HG03354 (cell line): ENCODE data around the gene FBXL14.

Experiments
- ATAC-seq: cut with Tn5 transposase; IDR thresholded peaks from one replicate; pipeline ENCODE4 v1.9.1; 2021; ENCODE audit warnings: mild to moderate bottlenecking; ENCODE audit not compliant: unreplicated experiment, poor library complexity, severe bottlenecking

Gene FBXL14

DNA sequence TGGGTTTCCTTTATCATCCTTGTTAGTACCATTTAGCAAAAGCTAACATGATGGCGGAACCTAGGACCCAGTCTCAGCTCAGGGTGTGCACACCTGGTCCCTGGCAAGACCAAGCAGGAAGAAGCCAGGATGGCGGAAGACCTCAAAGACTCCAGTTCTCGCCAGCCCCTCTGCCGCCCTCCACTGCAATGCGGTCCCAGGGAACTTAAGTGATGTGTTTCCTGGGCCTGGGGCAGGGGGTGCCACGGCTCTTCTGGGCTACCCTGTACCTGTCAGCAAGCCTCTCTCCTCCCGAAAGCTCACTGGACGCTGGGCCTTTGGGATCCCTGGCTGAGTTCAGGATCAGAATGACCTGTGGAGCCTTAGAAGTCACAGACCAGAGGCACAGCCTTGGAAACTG is 71.3 kb downstream of the FBXL14 start:
- no peak for ATAC-seq

DNA sequence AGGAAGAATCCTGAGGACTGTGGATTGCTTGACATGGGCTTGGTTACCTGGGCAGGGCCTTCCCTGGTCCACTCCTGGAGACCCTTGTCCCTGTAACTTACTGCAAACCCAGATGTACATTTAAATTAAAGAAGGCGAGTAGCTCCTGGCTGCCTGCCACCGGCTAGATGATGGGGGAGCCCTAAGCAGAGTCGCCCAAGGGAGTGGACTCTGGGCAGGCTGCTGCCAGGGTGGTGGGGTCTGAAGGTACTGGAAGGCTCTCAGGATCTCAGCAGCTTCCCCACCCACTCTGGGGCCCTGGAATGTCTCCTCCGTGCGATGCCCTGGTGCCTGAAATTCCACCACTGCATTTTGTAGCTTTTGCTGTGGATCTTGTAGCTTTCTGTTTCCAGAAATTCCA is 74.7 kb downstream of the FBXL14 start:
- ATAC-seq: no peak

DNA sequence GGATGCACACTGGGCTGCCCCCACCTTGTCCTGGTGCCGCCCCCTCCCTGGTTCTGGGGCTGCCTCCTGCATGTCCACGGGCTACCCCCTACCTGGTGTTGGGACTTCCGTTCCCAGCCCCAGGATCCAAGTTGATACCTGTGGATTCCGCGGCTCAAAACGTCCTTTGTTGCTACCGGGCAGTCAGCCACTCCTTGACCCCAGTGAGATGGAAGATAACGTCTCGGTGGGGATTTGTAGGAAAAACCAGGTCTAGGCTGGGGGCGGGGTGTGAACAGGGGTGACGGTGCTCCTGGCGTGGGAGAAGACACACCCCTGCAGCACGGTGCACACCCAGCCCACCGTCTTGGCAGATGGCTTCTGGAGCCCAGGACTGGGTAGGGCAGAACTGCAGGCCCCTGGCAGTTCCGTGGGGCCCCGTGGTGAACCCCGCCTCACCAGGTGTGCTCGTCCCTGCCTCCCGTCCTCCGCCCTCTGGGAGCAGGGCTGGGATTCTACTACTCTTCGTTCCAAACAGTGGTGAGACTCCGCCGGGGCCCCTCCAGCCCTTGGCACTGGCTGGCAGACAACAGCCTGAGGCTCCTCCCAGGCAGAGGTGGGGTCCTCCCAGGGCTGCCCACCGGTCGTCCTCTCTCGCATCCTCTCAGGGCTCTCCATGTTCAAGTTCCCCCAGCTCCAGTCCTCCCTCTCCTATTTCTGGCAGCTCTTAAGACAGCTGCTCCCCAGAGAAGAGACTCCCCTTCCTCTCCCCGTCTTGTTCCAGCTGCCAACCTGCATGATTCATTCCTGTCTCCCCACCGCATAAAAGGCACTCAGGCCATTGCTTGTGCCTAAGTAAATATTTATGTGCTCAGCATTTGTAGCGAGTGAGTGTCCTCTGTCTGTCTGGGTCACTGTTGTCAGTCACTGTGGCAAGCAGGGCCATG is 75.5 kb downstream of the FBXL14 start:
- ATAC-seq: no peak

DNA sequence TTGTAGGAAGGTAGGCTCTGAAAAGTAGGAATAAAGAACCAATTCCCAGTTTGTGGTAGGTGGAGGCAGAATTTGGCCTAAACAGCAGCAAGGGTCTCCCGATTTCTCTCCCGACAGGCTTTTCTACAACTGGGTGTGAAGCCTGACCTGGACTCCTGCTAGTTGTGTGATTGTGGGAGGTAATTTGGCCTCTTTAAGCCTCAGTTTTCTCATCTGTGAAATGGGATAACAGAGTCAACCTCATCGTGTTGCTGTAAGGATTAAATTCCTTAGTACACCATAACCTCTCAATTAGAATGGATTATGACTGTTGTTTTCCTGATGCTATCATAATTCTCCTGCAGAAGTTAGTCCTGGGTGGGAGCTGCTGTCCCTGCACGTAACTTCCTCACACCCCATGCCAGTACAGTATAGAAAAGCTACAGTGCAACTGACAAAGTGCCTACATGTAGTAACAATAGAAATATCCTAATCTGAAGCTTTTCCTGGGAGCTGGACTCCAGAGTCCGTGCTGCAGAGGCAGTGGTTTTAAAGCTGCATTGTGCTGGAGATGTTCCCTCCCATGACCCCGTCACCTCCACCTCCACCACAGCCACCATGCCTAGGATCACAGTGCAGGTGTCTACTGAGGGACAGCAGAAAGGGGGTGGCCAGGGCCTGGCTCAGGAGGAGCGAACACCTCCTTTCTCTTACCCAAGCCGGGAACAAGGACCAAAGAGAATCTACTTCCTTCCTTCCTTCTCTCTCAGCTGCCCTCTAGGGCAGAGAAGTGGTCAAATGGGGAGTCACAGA is 76.5 kb downstream of the FBXL14 start:
- ATAC-seq: no peak

DNA sequence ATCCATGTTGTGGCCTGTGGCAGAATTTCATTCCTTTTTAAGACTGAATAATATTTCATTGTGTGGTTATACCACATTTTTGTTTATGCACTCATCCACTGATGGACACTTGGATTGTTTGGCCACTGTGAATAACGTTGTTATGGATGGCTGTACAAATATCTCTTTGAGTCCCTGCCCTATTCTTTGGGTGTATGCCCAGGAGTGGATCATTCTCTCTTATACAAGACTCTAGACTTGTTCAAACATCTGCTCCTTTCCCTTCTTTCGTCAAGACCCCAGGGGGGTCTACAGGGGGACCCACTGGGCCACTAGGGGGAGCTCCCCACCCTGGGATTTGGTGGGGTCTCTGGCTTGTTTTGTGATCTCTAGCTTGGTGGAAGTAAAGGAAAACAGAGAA is 77.4 kb downstream of the FBXL14 start:
- no peak for ATAC-seq
